Liver (tissue), 9 donors: ENCODE measurements around the gene ASCC1. TPM values are rescaled to one million over a fixed set of nuclear protein-coding genes. Genes with fewer than 3 reads are reported as not detected.

Experiments
- DNase-seq: peaks from one replicate; pipeline ENCODE4 v3.0.0-alpha.2; 2017; ENCODE audit warnings: low spot score
- H3K27ac ChIP-seq, 2 donors: one replicate each; pipeline ENCODE4 v1.7.0; 2013; ENCODE audit warnings: inconsistent platforms in 2 of 2, low read length in 2 of 2, control low read depth in 1 of 2, low read depth in 1 of 2, mild to moderate bottlenecking in 1 of 2
- H3K27me3 ChIP-seq, 4 donors: one replicate each; pipeline versions ENCODE4 v1.6.1 to v1.7.0; 2013; ENCODE audit warnings: low read length in 3 of 4, inconsistent platforms in 1 of 4, mild to moderate bottlenecking in 1 of 4, moderate library complexity in 1 of 4; ENCODE audit not compliant: control insufficient read depth in 4 of 4, insufficient read depth in 4 of 4
- H3K36me3 ChIP-seq, 4 donors: one replicate each; pipeline versions ENCODE4 v1.6.1 to v1.7.0; 2013; ENCODE audit warnings: low read length in 3 of 4, mild to moderate bottlenecking in 3 of 4, low read depth in 1 of 4, moderate library complexity in 1 of 4; ENCODE audit not compliant: control insufficient read depth in 4 of 4, insufficient read depth in 3 of 4
- H3K4me1 ChIP-seq, 4 donors: one replicate each; pipeline versions ENCODE4 v1.6.1 to v1.7.0; 2013; ENCODE audit warnings: low read length in 3 of 4, mild to moderate bottlenecking in 3 of 4, moderate library complexity in 1 of 4; ENCODE audit not compliant: control insufficient read depth in 4 of 4, insufficient read depth in 4 of 4
- H3K4me3 ChIP-seq, 3 donors: one replicate each; pipeline versions ENCODE4 v1.6.1 to v1.7.0; 2013; ENCODE audit warnings: low read length in 3 of 3, control low read depth in 1 of 3, low read depth in 1 of 3, mild to moderate bottlenecking in 1 of 3
- H3K9ac ChIP-seq, 2 donors: one replicate each; pipeline ENCODE4 v1.7.0; 2013; ENCODE audit warnings: low read length in 2 of 2, mild to moderate bottlenecking in 2 of 2, moderate library complexity in 2 of 2, control low read depth in 1 of 2, low read depth in 1 of 2
- H3K9me3 ChIP-seq, 4 donors: one replicate each; pipeline versions ENCODE4 v1.6.1 to v1.7.0; 2013; ENCODE audit warnings: low read length in 3 of 4; ENCODE audit not compliant: control insufficient read depth in 4 of 4
- ATF3 ChIP-seq: IDR thresholded peaks from 2 replicates; pipeline ENCODE4 v1.6.1; 2016; ENCODE audit warnings: antibody characterized with exemption
- EGR1 ChIP-seq, 2 donors: IDR thresholded peaks; 2 replicates each; pipeline ENCODE4 v1.6.1; 2016 to 2018; ENCODE audit warnings: antibody characterized with exemption in 2 of 2, low read depth in 2 of 2
- FOXA1 ChIP-seq: IDR thresholded peaks from 2 replicates; pipeline ENCODE4 v1.6.1; 2016; ENCODE audit warnings: antibody characterized with exemption
- FOXA2 ChIP-seq: IDR thresholded peaks from 2 replicates; pipeline ENCODE4 v1.6.1; 2016; ENCODE audit warnings: antibody characterized with exemption
- GABPA ChIP-seq, 2 donors: IDR thresholded peaks in 1 of 2; conservative IDR thresholded peaks in 1 of 2; 2 replicates each; pipeline ENCODE4 v1.6.1; 2016; ENCODE audit warnings: antibody characterized with exemption in 2 of 2, mild to moderate bottlenecking in 1 of 2, moderate library complexity in 1 of 2
- HNF4A ChIP-seq, 2 donors: conservative IDR thresholded peaks; 2 replicates each; pipeline ENCODE4 v1.6.1; 2016; ENCODE audit warnings: antibody characterized with exemption in 2 of 2, mild to moderate bottlenecking in 2 of 2
- HNF4G ChIP-seq: IDR thresholded peaks from 2 replicates; pipeline ENCODE4 v1.6.1; 2016; ENCODE audit warnings: antibody characterized with exemption
- NR2F2 ChIP-seq: IDR thresholded peaks from 2 replicates; pipeline ENCODE4 v1.6.1; 2016; ENCODE audit warnings: antibody characterized with exemption
- RAD21 ChIP-seq, 2 donors: IDR thresholded peaks; 2 replicates each; pipeline ENCODE4 v1.6.1; 2016; ENCODE audit warnings: antibody characterized with exemption in 2 of 2, mild to moderate bottlenecking in 2 of 2
- RXRA ChIP-seq, 2 donors: IDR thresholded peaks; 2 replicates each; pipeline ENCODE4 v1.6.1; 2017 to 2018; ENCODE audit warnings: antibody characterized with exemption in 2 of 2, mild to moderate bottlenecking in 1 of 2
- SP1 ChIP-seq: IDR thresholded peaks from 2 replicates; pipeline ENCODE4 v1.6.1; 2018; ENCODE audit warnings: antibody characterized with exemption, mild to moderate bottlenecking
- TAF1 ChIP-seq: conservative IDR thresholded peaks from 2 replicates; pipeline ENCODE4 v1.6.1; 2016; ENCODE audit warnings: antibody characterized with exemption, mild to moderate bottlenecking
- YY1 ChIP-seq: IDR thresholded peaks from 2 replicates; pipeline ENCODE4 v1.6.1; 2016; ENCODE audit warnings: antibody characterized with exemption, mild to moderate bottlenecking
- ZBTB33 ChIP-seq: IDR thresholded peaks from 2 replicates; pipeline ENCODE4 v1.6.1; 2016; ENCODE audit warnings: antibody characterized with exemption
- WGBS: extraction: QIAGEN DNeasy Blood & Tissue Kit; methylation state at CpG from one replicate; pipeline ENCODE4 v1.1.7; 2013; 5-methylcytosine and 5-hydroxymethylcytosine counted together
- polyA plus RNA-seq, 2 donors: library from polyadenylated mRNA; stranded (reverse) in 1 of 2; unstranded in 1 of 2; fragments of 200-250 nt in 1 of 2; fragments of >200 nt in 1 of 2; fragmentation: Nextera tagmentation in 1 of 2; extraction: Ambion mirVana in 1 of 2; gene quantifications; one replicate each; pipeline versions ENCODE4 v1.2.1 to v1.2.3, GENCODE V29; 2013 to 2015
- total RNA-seq, 2 donors: library from RNA; depleted of rRNA; stranded (reverse); fragments of >200 nt; gene quantifications; one replicate each; pipeline ENCODE4 v1.2.3, GENCODE V29; 2014
- TF ChIP-seq, protein P1 (sequence below): fragments of 150-350 bp; IDR thresholded peaks from 2 replicates; pipeline ENCODE4 v1.5.1; 2017; ENCODE audit warnings: improper control_type of control experiment, low read depth, low read length; ENCODE audit not compliant: missing input control
- TF ChIP-seq, protein P2 (sequence below): IDR thresholded peaks from 2 replicates; pipeline ENCODE4 v1.6.1; 2016; ENCODE audit warnings: antibody characterized with exemption, mild to moderate bottlenecking
- TF ChIP-seq, protein P3 (sequence below): IDR thresholded peaks from 2 replicates; pipeline ENCODE4 v1.6.1; 2016; ENCODE audit warnings: antibody characterized with exemption
- donor health status: healthy.
- donor health status: healthy.
- donor health status: healthy.
- donor health status: healthy.
- donor health status: healthy.

ASCC1 gene
- total and polyA plus RNA-seq, 4 donors, result 6.9 to 13.9 (median 10.2) TPM

DNA sequence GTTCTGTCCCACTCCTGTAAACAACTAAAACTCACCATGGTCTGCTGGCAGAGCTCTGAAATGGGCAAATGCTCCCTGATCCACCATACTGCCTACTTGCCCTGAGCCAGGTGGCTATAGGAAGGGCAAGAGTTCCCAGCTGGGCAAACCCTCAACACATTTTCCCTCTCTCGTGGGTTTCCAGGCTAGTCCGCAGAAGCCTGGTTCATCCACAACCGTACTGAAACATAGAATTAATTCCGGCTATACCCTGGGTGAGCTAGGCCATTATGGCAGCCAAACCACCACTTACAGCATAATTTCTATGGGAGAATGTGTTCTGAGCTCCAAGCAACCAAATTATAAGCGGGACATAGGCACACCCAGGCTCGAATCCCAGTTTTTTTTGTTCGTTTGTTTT, 37.5 kb upstream of the ASCC1 start:
- Histone ChIP-seq H3K9ac (no peak overlapping the region), H3K27ac (no peak overlapping the region), H3K27me3 (no peaks in the 10 kb centered on the region), H3K36me3 (no peaks in the 10 kb centered on the region), H3K4me3 (no peak overlapping the region), H3K9me3 (no peaks in the 10 kb centered on the region), H3K4me1 (peaks cover 17 to 23% (median 22%) of the 10 kb centered on the region in 4 donors)
- no peak for TF ChIP-seq RXRA (IDR thresholded peaks at IDR 0.05)
- no peak for TF ChIP-seq TAF1
- TF ChIP-seq GABPA (IDR thresholded peaks at IDR 0.05 in 1 of 2, conservative IDR thresholded peaks at IDR 0.05 in 1 of 2), result no peak
- TF ChIP-seq RAD21 (IDR thresholded peaks at IDR 0.05), result no peak
- no peak for TF ChIP-seq FOXA1
- no peak for TF ChIP-seq ZBTB33
- no peak for TF ChIP-seq YY1
- no peak for TF ChIP-seq ATF3
- no peak for TF ChIP-seq EGR1 (IDR thresholded peaks at IDR 0.05; ENCODE audit: low read depth in 2 of 2)
- TF ChIP-seq, protein P1, sequence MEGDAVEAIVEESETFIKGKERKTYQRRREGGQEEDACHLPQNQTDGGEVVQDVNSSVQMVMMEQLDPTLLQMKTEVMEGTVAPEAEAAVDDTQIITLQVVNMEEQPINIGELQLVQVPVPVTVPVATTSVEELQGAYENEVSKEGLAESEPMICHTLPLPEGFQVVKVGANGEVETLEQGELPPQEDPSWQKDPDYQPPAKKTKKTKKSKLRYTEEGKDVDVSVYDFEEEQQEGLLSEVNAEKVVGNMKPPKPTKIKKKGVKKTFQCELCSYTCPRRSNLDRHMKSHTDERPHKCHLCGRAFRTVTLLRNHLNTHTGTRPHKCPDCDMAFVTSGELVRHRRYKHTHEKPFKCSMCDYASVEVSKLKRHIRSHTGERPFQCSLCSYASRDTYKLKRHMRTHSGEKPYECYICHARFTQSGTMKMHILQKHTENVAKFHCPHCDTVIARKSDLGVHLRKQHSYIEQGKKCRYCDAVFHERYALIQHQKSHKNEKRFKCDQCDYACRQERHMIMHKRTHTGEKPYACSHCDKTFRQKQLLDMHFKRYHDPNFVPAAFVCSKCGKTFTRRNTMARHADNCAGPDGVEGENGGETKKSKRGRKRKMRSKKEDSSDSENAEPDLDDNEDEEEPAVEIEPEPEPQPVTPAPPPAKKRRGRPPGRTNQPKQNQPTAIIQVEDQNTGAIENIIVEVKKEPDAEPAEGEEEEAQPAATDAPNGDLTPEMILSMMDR, result no peak
- no peak for TF ChIP-seq FOXA2
- no peak for TF ChIP-seq NR2F2
- no peak for TF ChIP-seq HNF4G
- no peak for TF ChIP-seq HNF4A (conservative IDR thresholded peaks at IDR 0.05)
- TF ChIP-seq SP1, result no peak
- WGBS, result 87% methylated on average over 7 of the region's 7 CpGs
- DNase-seq, result no peak

- no peaks in the 10 kb centered on the region for H3K36me3 ChIP-seq
- 94% methylated on average over 3 of the region's 3 CpGs for WGBS
- H3K4me1 ChIP-seq, result peaks cover 19 to 29% (median 27%) of the 10 kb centered on the region in 4 donors
- no peak overlapping the region for H3K27ac ChIP-seq
- H3K9me3 ChIP-seq, result no peaks in the 10 kb centered on the region
- TF ChIP-seq FOXA1, result no peak
- no peak for TF ChIP-seq TAF1
- TF ChIP-seq, protein P1, result no peak
- TF ChIP-seq, protein P2, sequence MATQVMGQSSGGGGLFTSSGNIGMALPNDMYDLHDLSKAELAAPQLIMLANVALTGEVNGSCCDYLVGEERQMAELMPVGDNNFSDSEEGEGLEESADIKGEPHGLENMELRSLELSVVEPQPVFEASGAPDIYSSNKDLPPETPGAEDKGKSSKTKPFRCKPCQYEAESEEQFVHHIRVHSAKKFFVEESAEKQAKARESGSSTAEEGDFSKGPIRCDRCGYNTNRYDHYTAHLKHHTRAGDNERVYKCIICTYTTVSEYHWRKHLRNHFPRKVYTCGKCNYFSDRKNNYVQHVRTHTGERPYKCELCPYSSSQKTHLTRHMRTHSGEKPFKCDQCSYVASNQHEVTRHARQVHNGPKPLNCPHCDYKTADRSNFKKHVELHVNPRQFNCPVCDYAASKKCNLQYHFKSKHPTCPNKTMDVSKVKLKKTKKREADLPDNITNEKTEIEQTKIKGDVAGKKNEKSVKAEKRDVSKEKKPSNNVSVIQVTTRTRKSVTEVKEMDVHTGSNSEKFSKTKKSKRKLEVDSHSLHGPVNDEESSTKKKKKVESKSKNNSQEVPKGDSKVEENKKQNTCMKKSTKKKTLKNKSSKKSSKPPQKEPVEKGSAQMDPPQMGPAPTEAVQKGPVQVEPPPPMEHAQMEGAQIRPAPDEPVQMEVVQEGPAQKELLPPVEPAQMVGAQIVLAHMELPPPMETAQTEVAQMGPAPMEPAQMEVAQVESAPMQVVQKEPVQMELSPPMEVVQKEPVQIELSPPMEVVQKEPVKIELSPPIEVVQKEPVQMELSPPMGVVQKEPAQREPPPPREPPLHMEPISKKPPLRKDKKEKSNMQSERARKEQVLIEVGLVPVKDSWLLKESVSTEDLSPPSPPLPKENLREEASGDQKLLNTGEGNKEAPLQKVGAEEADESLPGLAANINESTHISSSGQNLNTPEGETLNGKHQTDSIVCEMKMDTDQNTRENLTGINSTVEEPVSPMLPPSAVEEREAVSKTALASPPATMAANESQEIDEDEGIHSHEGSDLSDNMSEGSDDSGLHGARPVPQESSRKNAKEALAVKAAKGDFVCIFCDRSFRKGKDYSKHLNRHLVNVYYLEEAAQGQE, result no peak
- TF ChIP-seq, protein P3, sequence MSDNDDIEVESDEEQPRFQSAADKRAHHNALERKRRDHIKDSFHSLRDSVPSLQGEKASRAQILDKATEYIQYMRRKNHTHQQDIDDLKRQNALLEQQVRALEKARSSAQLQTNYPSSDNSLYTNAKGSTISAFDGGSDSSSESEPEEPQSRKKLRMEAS, result no peak
- TF ChIP-seq YY1, result no peak
- TF ChIP-seq EGR1 (IDR thresholded peaks at IDR 0.05; ENCODE audit: low read depth in 2 of 2), result no peak
- no peak for TF ChIP-seq RXRA (IDR thresholded peaks at IDR 0.05)
- TF ChIP-seq NR2F2, result no peak
- DNase-seq, result no peak
- no peak overlapping the region for H3K4me3 ChIP-seq
- H3K9ac ChIP-seq, result no peak overlapping the region
- no peaks in the 10 kb centered on the region for H3K27me3 ChIP-seq
Observed at GRCh38 chr10:72252972-72253371, 36.9 kb upstream of the ASCC1 start.
